Naive thymus-derived CD4-positive, alpha-beta T cell (primary cell): Measurements from ENCODE around the gene ACSL6. TPM values are rescaled to one million over a fixed set of nuclear protein-coding genes. Genes with fewer than 3 reads are reported as not detected.

Experiments used
- ATAC-seq: fragments of 150-1000 bp; cut with Tn5 transposase; 2 replicates; pipeline ENCODE4 v1.10.0; 2021; ENCODE audit warnings: mild to moderate bottlenecking, moderate library complexity
- CTCF ChIA-PET: fragments of 350-600 bp; sonication (Branson Sonifier 250); formaldehyde crosslinking; loops from one replicate; lab custom pipeline; 2021; ENCODE audit warnings: antibody characterized with exemption; lab: Charles Lee
- POLR2A ChIA-PET: fragments of 350-600 bp; sonication (Branson Sonifier 250); formaldehyde crosslinking; loops from one replicate; lab custom pipeline; 2021; ENCODE audit warnings: antibody characterized with exemption, inconsistent platforms; lab: Charles Lee
- DNase-seq, 9 donors: peaks; one replicate each; pipeline versions ENCODE4 v3.0.0 to v3.0.0-alpha.2; 2020 to 2022; ENCODE audit warnings: mixed read lengths in 1 of 9
- H3K27ac ChIP-seq: one replicate; pipeline ENCODE4 v1.7.0; 2013; ENCODE audit warnings: mild to moderate bottlenecking, low read depth, low read length, moderate library complexity
- H3K27me3 ChIP-seq, 2 donors: one replicate each; pipeline ENCODE4 v1.7.0; 2013; ENCODE audit warnings: low read length in 2 of 2, mild to moderate bottlenecking in 2 of 2, moderate library complexity in 2 of 2; ENCODE audit not compliant: control insufficient read depth in 2 of 2, insufficient read depth in 2 of 2
- H3K36me3 ChIP-seq, 3 experiments: 1 replicate in 2 of 3; 2 replicates in 1 of 3; pipeline ENCODE4 v1.7.0; 2013; ENCODE audit warnings: low read length in 3 of 3, mild to moderate bottlenecking in 3 of 3, moderate library complexity in 1 of 3; ENCODE audit not compliant: insufficient read depth in 3 of 3, control insufficient read depth in 2 of 3
- H3K4me1 ChIP-seq, 2 donors: one replicate each; pipeline ENCODE4 v1.7.0; 2013; ENCODE audit warnings: low read length in 2 of 2, mild to moderate bottlenecking in 2 of 2, moderate library complexity in 1 of 2; ENCODE audit not compliant: control insufficient read depth in 2 of 2, insufficient read depth in 2 of 2
- H3K4me3 ChIP-seq: 2 replicates; pipeline ENCODE4 v1.7.0; 2013; ENCODE audit warnings: mild to moderate bottlenecking, low read length
- H3K9me3 ChIP-seq, 3 experiments: 1 replicate in 2 of 3; 2 replicates in 1 of 3; pipeline ENCODE4 v1.7.0; 2013; ENCODE audit warnings: low read length in 3 of 3; ENCODE audit not compliant: control insufficient read depth in 2 of 3
- H3K27ac Mint-ChIP-seq, 9 donors: one replicate each; pipeline ENCODE4 v1.8.0; 2020 to 2022; ENCODE audit warnings: mixed read lengths in 9 of 9, mild to moderate bottlenecking in 8 of 9, moderate library complexity in 5 of 9, inconsistent platforms in 2 of 9
- H3K27me3 Mint-ChIP-seq, 5 donors: one replicate each; pipeline ENCODE4 v1.8.0; 2021 to 2022; ENCODE audit warnings: mixed read lengths in 5 of 5, mild to moderate bottlenecking in 1 of 5
- H3K36me3 Mint-ChIP-seq, 5 donors: one replicate each; pipeline ENCODE4 v1.8.0; 2020 to 2022; ENCODE audit warnings: mixed read lengths in 5 of 5, mild to moderate bottlenecking in 3 of 5, inconsistent platforms in 1 of 5
- H3K4me1 Mint-ChIP-seq, 7 donors: one replicate each; pipeline ENCODE4 v1.8.0; 2020 to 2022; ENCODE audit warnings: mixed read lengths in 7 of 7, mild to moderate bottlenecking in 3 of 7, inconsistent platforms in 1 of 7
- H3K4me3 Mint-ChIP-seq, 10 donors: one replicate each; pipeline ENCODE4 v1.8.0; 2020 to 2022; ENCODE audit warnings: mild to moderate bottlenecking in 10 of 10, mixed read lengths in 10 of 10, moderate library complexity in 6 of 10, inconsistent platforms in 2 of 10
- H3K9me3 Mint-ChIP-seq, 11 donors: one replicate each; pipeline ENCODE4 v1.8.0; 2020 to 2022; ENCODE audit warnings: mixed read lengths in 11 of 11, mild to moderate bottlenecking in 4 of 11, inconsistent platforms in 1 of 11, moderate library complexity in 1 of 11
- intact Hi-C, 2 donors: fragments of 100-400 bp; cut with micrococcal nuclease; formaldehyde crosslinking; loops; one replicate each; pipeline ENCODE4 v1.15.1; 2023
- polyA plus RNA-seq, 2 donors: library from polyadenylated mRNA; unstranded; fragments of 300-500 nt; fragmentation: Illumina TruSeq; gene quantifications; one replicate each; pipeline ENCODE4 v1.2.3, GENCODE V29; 2021
- total RNA-seq, 6 experiments: library from RNA in 5 of 6; stranded (reverse) in 5 of 6; gene quantifications; 1 replicate in 5 of 6; 2 replicates in 1 of 6; pipeline ENCODE4 v1.2.3 and lab custom pipeline; 2021 to 2026

ACSL6 gene
- total and polyA plus RNA-seq, 7 experiments from 2014 or later = 13.6 to 42.8 (median 22.2) TPM

DNA sequence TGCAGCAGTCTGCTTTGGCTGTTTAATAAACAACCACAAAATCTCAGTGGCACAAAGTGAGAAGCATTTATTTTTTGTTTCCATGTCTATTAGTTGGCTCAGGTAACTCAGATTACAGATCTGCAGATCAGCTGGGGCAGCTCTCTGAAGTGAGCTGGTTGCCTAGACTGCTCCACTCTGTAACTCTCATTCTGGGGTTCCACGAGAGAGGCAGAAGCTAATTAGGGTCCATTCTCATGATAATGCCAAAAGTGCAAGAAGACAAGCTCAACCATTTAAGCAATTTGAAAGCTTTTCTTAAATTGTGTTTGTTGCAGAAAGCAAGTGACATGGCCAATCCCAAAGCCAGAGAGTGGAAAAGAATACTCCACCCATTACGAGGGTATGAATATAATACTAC is 79.2 kb downstream of the ACSL6 start:
- intact Hi-C loops = no loop called here
- peaks cover 0 to 38% (median 28%) of the 10 kb centered on the region in 5 donors for H3K36me3 Mint-ChIP-seq
- peaks cover 0 to 4% (median 0%) of the 10 kb centered on the region in 7 donors for H3K4me1 Mint-ChIP-seq
- DNase-seq = no peak
- H3K9me3 Mint-ChIP-seq = peaks cover 3 to 50% (median 34%) of the 10 kb centered on the region in 11 donors
- H3K4me1 ChIP-seq = no peaks in the 10 kb centered on the region
- no peak overlapping the region for H3K27ac Mint-ChIP-seq
- H3K9me3 ChIP-seq = peaks cover 0 to 8% (median 0%) of the 10 kb centered on the region in 3 experiments
- ChIA-PET POLR2A (no interaction called here), CTCF (no interaction called here)
- no peaks in the 10 kb centered on the region for H3K27me3 ChIP-seq
- no peaks in the 10 kb centered on the region for H3K36me3 ChIP-seq
- H3K27ac ChIP-seq = no peak overlapping the region
- no peak overlapping the region for H3K4me3 ChIP-seq
- H3K4me3 Mint-ChIP-seq = no peak overlapping the region
- H3K27me3 Mint-ChIP-seq = peaks cover 0 to 54% (median 2%) of the 10 kb centered on the region in 5 donors
- ATAC-seq = no peak

DNA sequence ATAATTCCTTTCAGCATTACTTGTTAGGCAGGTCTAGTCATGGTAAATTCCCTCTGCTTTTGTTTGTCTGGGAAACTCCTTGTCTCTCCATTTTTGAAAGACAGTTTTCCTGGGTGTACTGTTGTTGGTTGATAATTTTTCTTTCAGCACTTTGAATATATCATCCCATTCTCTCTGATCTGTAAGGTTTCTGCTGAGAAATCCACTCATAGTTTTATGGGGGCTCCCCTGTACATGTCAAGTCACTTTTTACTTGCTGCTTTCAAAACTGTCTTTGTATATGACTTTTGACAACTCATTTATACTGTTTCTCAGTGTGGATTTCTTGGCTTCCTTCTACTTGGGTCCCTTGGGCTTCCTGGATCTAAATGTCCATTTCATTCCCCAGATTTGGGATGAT is 82.5 kb downstream of the ACSL6 start:
- peaks cover 0 to 8% (median 0%) of the 10 kb centered on the region in 3 experiments for H3K9me3 ChIP-seq
- no peak overlapping the region for H3K27ac ChIP-seq
- Mint-ChIP-seq H3K4me3 (no peak overlapping the region), H3K36me3 (peaks cover 0 to 45% (median 19%) of the 10 kb centered on the region in 5 donors), H3K4me1 (no peaks in the 10 kb centered on the region), H3K9me3 (peaks cover 3 to 69% (median 46%) of the 10 kb centered on the region in 11 donors), H3K27me3 (peaks cover 0 to 49% (median 4%) of the 10 kb centered on the region in 5 donors), H3K27ac (no peak overlapping the region)
- H3K36me3 ChIP-seq = no peaks in the 10 kb centered on the region
- ATAC-seq (no peak), DNase-seq (no peak)
- intact Hi-C loops = no loop called here
- ChIA-PET CTCF (no interaction called here), POLR2A (no interaction called here)
- H3K4me3 ChIP-seq = no peak overlapping the region
- no peaks in the 10 kb centered on the region for H3K4me1 ChIP-seq
- no peaks in the 10 kb centered on the region for H3K27me3 ChIP-seq

DNA sequence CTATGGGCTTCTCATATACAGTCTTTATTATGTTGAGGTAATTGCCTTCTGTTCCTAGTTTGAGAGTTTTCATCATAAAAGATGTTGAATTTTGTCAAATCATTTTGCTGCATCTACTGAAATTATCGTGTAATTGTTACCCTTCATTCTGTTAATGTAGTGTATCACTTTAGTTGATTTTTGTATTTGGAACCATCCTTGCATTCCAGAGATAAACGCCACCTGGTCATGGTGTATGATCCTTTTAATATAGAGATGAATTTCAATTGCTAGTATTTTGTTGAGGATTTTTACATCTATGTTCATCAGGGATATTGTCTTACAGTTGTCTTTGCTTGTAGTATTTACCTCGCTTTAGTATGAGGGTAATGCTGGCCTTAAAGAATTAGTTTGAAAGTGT is 85.3 kb downstream of the ACSL6 start:
- Histone ChIP-seq H3K27ac (no peak overlapping the region), H3K27me3 (no peaks in the 10 kb centered on the region), H3K4me1 (no peaks in the 10 kb centered on the region), H3K9me3 (peaks cover 0 to 8% (median 0%) of the 10 kb centered on the region in 3 experiments), H3K4me3 (no peak overlapping the region), H3K36me3 (no peaks in the 10 kb centered on the region)
- peaks cover 0 to 36% (median 0%) of the 10 kb centered on the region in 5 donors for H3K27me3 Mint-ChIP-seq
- intact Hi-C loops = no loop called here
- peaks cover 3 to 57% (median 45%) of the 10 kb centered on the region in 11 donors for H3K9me3 Mint-ChIP-seq
- ATAC-seq (no peak), DNase-seq (no peak)
- H3K4me3 Mint-ChIP-seq = no peak overlapping the region
- POLR2A ChIA-PET = no interaction called here
- CTCF ChIA-PET = no interaction called here
- peaks cover 0 to 29% (median 9%) of the 10 kb centered on the region in 5 donors for H3K36me3 Mint-ChIP-seq
- H3K27ac Mint-ChIP-seq = no peak overlapping the region
- H3K4me1 Mint-ChIP-seq = no peaks in the 10 kb centered on the region

DNA sequence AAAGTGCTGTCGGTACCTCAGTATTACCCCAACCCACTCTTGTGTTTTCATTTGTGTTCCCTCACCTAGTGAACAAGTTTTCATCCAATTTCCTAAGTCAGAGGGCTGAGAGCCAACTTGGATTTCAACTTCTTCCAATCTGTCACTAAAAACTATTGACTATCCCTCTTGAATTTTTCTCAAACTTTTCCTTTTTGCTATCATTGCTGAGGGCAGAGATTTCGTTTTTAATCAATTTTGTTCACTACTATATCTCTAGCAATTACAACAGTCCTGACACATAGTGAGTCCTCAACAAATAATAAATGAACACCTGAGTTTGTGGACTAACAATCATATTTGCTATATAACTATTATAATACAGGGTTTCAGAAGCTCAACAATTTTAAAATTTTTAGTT is 95.0 kb downstream of the ACSL6 start:
- Histone ChIP-seq H3K4me3 (no peak overlapping the region), H3K36me3 (no peaks in the 10 kb centered on the region), H3K27me3 (no peaks in the 10 kb centered on the region), H3K4me1 (no peaks in the 10 kb centered on the region), H3K9me3 (no peaks in the 10 kb centered on the region), H3K27ac (no peak overlapping the region)
- Mint-ChIP-seq H3K36me3 (peaks cover 0 to 7% (median 5%) of the 10 kb centered on the region in 5 donors), H3K4me3 (no peak overlapping the region), H3K9me3 (peaks cover 0 to 11% (median 1%) of the 10 kb centered on the region in 11 donors), H3K4me1 (peaks cover 0 to 2% (median 0%) of the 10 kb centered on the region in 7 donors), H3K27me3 (peaks cover 0 to 32% (median 0%) of the 10 kb centered on the region in 5 donors), H3K27ac (no peak overlapping the region)
- DNase-seq (no peak), ATAC-seq (no peak)
- ChIA-PET POLR2A (no interaction called here), CTCF (no interaction called here)
- intact Hi-C loops = no loop called here

DNA sequence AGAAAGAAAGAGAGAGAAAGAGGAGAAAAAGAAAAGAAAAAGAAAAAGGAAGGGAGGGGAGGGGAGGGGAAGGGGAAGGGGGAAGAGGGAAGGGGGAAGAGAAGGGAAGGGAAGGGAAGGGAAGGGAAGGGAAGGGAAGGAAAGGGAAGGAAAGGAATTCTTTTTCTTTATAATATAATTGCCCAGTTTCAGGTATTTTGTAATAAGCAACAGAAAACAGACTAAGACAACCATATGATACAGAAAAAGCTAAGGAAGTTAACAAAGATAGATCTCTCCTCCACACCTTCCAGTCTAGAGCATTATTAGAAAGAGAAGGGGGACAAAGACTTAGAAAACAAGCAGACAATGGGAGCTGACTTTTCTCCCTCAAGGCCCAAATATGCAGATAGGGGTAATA is 97.0 kb downstream of the ACSL6 start:
- H3K36me3 Mint-ChIP-seq = peaks cover 4 to 12% (median 10%) of the 10 kb centered on the region in 5 donors
- POLR2A ChIA-PET = no interaction called here
- no peak for ATAC-seq

DNA sequence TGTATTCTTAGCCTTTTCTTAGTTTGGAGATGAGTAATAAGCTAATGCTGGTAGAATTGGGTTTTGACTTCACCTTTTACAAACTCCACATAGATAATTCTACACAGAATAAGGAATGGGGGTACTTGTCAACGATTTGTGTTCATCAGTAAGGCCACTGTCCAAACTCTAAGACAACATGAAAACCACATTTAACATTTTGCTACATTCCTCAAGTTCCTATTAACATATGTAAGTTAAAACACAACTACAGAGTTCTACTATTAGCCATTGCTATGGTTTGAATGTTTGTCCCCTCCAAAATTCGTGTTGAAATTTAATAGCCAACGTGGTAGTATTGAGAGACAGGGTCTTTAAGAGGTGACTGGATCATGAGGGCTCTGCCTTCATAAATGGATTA is 97.9 kb downstream of the ACSL6 start:
- Histone ChIP-seq H3K27me3 (no peaks in the 10 kb centered on the region), H3K9me3 (no peaks in the 10 kb centered on the region), H3K36me3 (no peaks in the 10 kb centered on the region), H3K27ac (no peak overlapping the region), H3K4me3 (no peak overlapping the region), H3K4me1 (no peaks in the 10 kb centered on the region)
- intact Hi-C loops = no loop called here
- DNase-seq (no peak), ATAC-seq (no peak)
- Mint-ChIP-seq H3K4me1 (peaks cover 0 to 2% (median 0%) of the 10 kb centered on the region in 7 donors), H3K27me3 (peaks cover 0 to 47% (median 0%) of the 10 kb centered on the region in 5 donors), H3K27ac (no peak overlapping the region), H3K9me3 (peaks cover 0 to 16% (median 4%) of the 10 kb centered on the region in 11 donors), H3K36me3 (peaks cover 4 to 20% (median 10%) of the 10 kb centered on the region in 5 donors), H3K4me3 (no peak overlapping the region)
- ChIA-PET POLR2A (no interaction called here), CTCF (no interaction called here)

More for the DNA sequence above, 97.0 kb downstream of the ACSL6 start:
- H3K9me3 ChIP-seq = no peaks in the 10 kb centered on the region
- no peak for DNase-seq
- H3K27me3 ChIP-seq = no peaks in the 10 kb centered on the region
- H3K27ac ChIP-seq = no peak overlapping the region
- Mint-ChIP-seq H3K4me1 (peaks cover 0 to 2% (median 0%) of the 10 kb centered on the region in 7 donors), H3K4me3 (no peak overlapping the region), H3K27me3 (peaks cover 0 to 41% (median 0%) of the 10 kb centered on the region in 5 donors), H3K9me3 (peaks cover 0 to 15% (median 3%) of the 10 kb centered on the region in 11 donors), H3K27ac (no peak overlapping the region)
- no peaks in the 10 kb centered on the region for H3K36me3 ChIP-seq
- no peaks in the 10 kb centered on the region for H3K4me1 ChIP-seq
- intact Hi-C loops = no loop called here
- no peak overlapping the region for H3K4me3 ChIP-seq
- CTCF ChIA-PET = no interaction called here

DNA sequence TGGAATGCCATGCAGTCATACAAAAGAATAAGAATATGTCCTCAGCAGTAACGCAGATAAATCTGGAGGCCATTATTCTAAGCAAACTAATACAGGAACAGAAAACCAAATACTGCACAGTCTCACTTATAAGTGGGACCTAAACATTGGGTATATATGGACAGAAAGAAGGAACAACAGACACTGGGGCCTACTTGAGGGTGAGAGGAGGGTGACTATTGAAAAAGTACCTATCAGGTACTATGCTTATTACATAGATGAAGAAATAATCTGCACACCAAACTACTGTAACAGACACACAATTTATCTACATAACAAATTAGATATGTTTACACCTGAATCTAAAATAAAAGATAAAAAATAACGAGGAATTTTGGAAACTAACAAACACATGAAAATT is 104.8 kb downstream of the ACSL6 start:
- Histone ChIP-seq H3K9me3 (peaks cover 0 to 27% (median 11%) of the 10 kb centered on the region in 3 experiments), H3K4me3 (no peak overlapping the region), H3K36me3 (no peaks in the 10 kb centered on the region), H3K27me3 (no peaks in the 10 kb centered on the region), H3K27ac (no peak overlapping the region), H3K4me1 (peaks cover 8 to 14% of the 10 kb centered on the region in 2 donors)
- DNase-seq (no peak), ATAC-seq (no peak)
- ChIA-PET CTCF (no interaction called here), POLR2A (no interaction called here)
- H3K27me3 Mint-ChIP-seq = peaks cover 0 to 28% (median 0%) of the 10 kb centered on the region in 5 donors
- intact Hi-C loops = no loop called here
- no peak overlapping the region for H3K4me3 Mint-ChIP-seq
- H3K9me3 Mint-ChIP-seq = peaks cover 23 to 61% (median 43%) of the 10 kb centered on the region in 11 donors
- no peak overlapping the region for H3K27ac Mint-ChIP-seq
- H3K4me1 Mint-ChIP-seq = peaks cover 10 to 16% (median 14%) of the 10 kb centered on the region in 7 donors
- H3K36me3 Mint-ChIP-seq = peaks cover 36 to 52% (median 47%) of the 10 kb centered on the region in 5 donors
